Thyroid gland (tissue), 4 donors: ENCODE results near the gene SMG6.

Experiments
- POLR2A ChIP-seq, 2 donors: fragments of 450-650 bp; IDR thresholded peaks; one replicate each; pipeline ENCODE4 v1.6.1; 2017; ENCODE audit warnings: antibody characterized with exemption in 2 of 2, mild to moderate bottlenecking in 2 of 2, moderate library complexity in 1 of 2
- TF ChIP-seq, protein P1 (sequence below), 6 experiments: fragments of 200-600 bp in 3 of 6; fragments of 450-650 bp in 3 of 6; sonication (generic) in 3 of 6; IDR thresholded peaks; one replicate each; pipeline ENCODE4 v1.5.1; 2016 to 2019; ENCODE audit warnings: antibody characterized with exemption in 6 of 6, mild to moderate bottlenecking in 2 of 6, inconsistent platforms in 1 of 6, moderate library complexity in 1 of 6

GRCh38 chr17:2140683-2141082, 162.9 kb downstream of the SMG6 start:
- TF ChIP-seq, protein P1, sequence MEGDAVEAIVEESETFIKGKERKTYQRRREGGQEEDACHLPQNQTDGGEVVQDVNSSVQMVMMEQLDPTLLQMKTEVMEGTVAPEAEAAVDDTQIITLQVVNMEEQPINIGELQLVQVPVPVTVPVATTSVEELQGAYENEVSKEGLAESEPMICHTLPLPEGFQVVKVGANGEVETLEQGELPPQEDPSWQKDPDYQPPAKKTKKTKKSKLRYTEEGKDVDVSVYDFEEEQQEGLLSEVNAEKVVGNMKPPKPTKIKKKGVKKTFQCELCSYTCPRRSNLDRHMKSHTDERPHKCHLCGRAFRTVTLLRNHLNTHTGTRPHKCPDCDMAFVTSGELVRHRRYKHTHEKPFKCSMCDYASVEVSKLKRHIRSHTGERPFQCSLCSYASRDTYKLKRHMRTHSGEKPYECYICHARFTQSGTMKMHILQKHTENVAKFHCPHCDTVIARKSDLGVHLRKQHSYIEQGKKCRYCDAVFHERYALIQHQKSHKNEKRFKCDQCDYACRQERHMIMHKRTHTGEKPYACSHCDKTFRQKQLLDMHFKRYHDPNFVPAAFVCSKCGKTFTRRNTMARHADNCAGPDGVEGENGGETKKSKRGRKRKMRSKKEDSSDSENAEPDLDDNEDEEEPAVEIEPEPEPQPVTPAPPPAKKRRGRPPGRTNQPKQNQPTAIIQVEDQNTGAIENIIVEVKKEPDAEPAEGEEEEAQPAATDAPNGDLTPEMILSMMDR (IDR thresholded peaks at IDR 0.05), result no peak
- TF ChIP-seq POLR2A (IDR thresholded peaks at IDR 0.05), result no peak
